GM12878 (cell line): ENCODE data around the gene P2RX6. TPM values are rescaled to one million over a fixed set of nuclear protein-coding genes. Genes with fewer than 3 reads are reported as not detected.

Experiments
- BRCA1 ChIP-seq: IDR thresholded peaks from 2 replicates; pipeline ENCODE4 v1.6.1; 2011; ENCODE audit warnings: low read depth, low read length, improper control_type of control experiment
- EZH2 ChIP-seq: IDR thresholded peaks from 2 replicates; pipeline ENCODE4 v1.6.1; 2012; ENCODE audit warnings: low read depth, mild to moderate bottlenecking, control low read depth, inconsistent platforms, low read length, borderline replicate concordance; ENCODE audit not compliant: control insufficient read depth
- FOXK2 ChIP-seq: fragments of 450-650 bp; IDR thresholded peaks from 2 replicates; pipeline ENCODE4 v1.6.1; 2017; ENCODE audit warnings: mild to moderate bottlenecking, moderate library complexity
- FOXM1 ChIP-seq: IDR thresholded peaks from 2 replicates; pipeline ENCODE4 v1.6.1; 2012; ENCODE audit warnings: low read depth, mild to moderate bottlenecking, inconsistent platforms, low read length, moderate library complexity
- GATAD2B ChIP-seq: fragments of 450-650 bp; conservative IDR thresholded peaks from 2 replicates; pipeline ENCODE4 v1.6.1; 2017; ENCODE audit warnings: low read depth, mild to moderate bottlenecking, moderate library complexity
- HDGF ChIP-seq: fragments of 450-650 bp; IDR thresholded peaks from 2 replicates; pipeline ENCODE4 v1.6.1; 2016; ENCODE audit warnings: antibody characterized with exemption
- PML ChIP-seq: IDR thresholded peaks from 2 replicates; pipeline ENCODE4 v1.6.1; 2012; ENCODE audit warnings: low read length, inconsistent platforms
- RELA ChIP-seq: fragments of 450-650 bp; IDR thresholded peaks from 2 replicates; pipeline ENCODE4 v1.8.0; 2014; ENCODE audit warnings: borderline replicate concordance; ENCODE audit not compliant: partially characterized antibody
- RFX5 ChIP-seq: IDR thresholded peaks from 2 replicates; pipeline ENCODE4 v1.6.1; 2011; ENCODE audit warnings: low read depth, low read length, improper control_type of control experiment
- SIN3A ChIP-seq: IDR thresholded peaks from 2 replicates; pipeline ENCODE4 v1.6.1; 2012; ENCODE audit warnings: low read depth, low read length, improper control_type of control experiment
- SMAD1 ChIP-seq: fragments of 450-650 bp; IDR thresholded peaks from 2 replicates; pipeline ENCODE4 v1.6.1; 2018; ENCODE audit warnings: mild to moderate bottlenecking, low read depth; ENCODE audit not compliant: partially characterized antibody
- polyA plus RNA-seq, 11 experiments: library from polyadenylated mRNA; depleted of rRNA in 4 of 11; unstranded in 6 of 11; stranded (reverse) in 5 of 11; fragments of >200 nt; fragmentation: Nextera tagmentation in 4 of 11; fragmentation: Illumina TruSeq in 1 of 11; extraction: Ambion mirVana in 4 of 11; extraction: Trizol in 1 of 11; gene quantifications; 1 replicate in 1 of 11; 2 replicates in 10 of 11; pipeline versions ENCODE4 v1.2.1 to v1.2.3, GENCODE V29; 2011 to 2016; ENCODE audit warnings: inconsistent platforms in 2 of 11, missing spikeins in 2 of 11, low read depth in 1 of 11
- total RNA-seq, 4 experiments: library from RNA; depleted of rRNA in 3 of 4; stranded (reverse); fragments of >200 nt in 3 of 4; fragmentation: Illumina TruSeq in 1 of 4; extraction: Trizol in 1 of 4; gene quantifications; 2 replicates each; pipeline versions ENCODE4 v1.2.1 to v1.2.3, GENCODE V29; 2013 to 2021
- TF ChIP-seq, protein P1 (sequence below): fragments of 450-650 bp; IDR thresholded peaks from 2 replicates; pipeline ENCODE4 v1.6.1; 2016; ENCODE audit warnings: mild to moderate bottlenecking, moderate library complexity, borderline replicate concordance

Gene P2RX6
- total and polyA plus RNA-seq, 10 of the 15 experiments (the other 5 are each of a cell fraction or from before 2014, with no cell fraction given) = 0.03 to 0.21 (median 0.07) TPM; not detected in 5

DNA sequence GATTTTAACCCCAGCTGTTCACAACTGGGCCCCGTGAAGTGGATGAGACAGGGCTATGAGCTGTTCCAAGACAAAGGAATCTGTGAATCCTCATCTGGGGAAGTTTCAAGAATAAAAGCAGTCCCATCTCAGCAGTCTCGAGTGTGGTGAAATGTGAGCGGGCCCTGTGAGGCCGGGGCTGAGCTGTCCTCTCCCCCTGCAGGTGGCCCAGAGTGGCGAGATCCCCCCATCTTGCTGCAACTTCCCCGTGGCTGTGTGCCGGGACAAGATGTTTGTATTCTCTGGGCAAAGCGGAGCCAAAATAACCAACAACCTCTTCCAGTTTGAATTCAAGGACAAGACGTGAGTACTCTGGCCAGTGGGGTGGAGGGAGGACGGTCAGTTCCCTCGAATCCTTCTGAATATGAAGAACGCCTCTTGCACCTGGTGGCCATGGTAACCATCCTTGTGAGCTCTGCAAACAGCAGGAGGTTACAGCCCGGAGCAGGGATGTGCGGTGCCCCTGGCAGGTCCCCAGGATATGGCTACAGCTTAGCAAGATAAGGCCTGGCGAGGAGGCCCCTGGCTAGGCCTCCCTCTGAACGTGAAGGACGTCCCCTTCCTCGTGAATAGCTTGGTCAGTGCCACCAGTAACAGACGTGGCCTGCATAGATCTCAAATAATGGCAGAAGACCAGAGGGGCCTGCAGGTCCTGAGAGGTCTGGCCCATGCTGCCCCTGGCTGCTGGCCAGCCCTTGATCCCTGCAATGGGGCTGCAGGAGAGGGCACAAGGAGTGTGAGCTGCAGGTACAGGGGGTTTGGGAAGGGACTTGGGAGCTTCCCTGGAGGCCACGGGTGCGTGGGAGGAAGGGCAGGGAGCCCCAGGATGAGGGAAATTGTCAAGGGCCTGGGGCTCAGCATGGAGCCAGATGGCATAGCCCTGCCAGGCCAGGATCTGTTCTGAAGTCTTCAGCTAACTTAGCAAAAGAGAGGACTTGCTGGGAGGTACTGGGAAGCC lies 24.5 kb upstream of the P2RX6 start (continued):
- TF ChIP-seq, protein P1, sequence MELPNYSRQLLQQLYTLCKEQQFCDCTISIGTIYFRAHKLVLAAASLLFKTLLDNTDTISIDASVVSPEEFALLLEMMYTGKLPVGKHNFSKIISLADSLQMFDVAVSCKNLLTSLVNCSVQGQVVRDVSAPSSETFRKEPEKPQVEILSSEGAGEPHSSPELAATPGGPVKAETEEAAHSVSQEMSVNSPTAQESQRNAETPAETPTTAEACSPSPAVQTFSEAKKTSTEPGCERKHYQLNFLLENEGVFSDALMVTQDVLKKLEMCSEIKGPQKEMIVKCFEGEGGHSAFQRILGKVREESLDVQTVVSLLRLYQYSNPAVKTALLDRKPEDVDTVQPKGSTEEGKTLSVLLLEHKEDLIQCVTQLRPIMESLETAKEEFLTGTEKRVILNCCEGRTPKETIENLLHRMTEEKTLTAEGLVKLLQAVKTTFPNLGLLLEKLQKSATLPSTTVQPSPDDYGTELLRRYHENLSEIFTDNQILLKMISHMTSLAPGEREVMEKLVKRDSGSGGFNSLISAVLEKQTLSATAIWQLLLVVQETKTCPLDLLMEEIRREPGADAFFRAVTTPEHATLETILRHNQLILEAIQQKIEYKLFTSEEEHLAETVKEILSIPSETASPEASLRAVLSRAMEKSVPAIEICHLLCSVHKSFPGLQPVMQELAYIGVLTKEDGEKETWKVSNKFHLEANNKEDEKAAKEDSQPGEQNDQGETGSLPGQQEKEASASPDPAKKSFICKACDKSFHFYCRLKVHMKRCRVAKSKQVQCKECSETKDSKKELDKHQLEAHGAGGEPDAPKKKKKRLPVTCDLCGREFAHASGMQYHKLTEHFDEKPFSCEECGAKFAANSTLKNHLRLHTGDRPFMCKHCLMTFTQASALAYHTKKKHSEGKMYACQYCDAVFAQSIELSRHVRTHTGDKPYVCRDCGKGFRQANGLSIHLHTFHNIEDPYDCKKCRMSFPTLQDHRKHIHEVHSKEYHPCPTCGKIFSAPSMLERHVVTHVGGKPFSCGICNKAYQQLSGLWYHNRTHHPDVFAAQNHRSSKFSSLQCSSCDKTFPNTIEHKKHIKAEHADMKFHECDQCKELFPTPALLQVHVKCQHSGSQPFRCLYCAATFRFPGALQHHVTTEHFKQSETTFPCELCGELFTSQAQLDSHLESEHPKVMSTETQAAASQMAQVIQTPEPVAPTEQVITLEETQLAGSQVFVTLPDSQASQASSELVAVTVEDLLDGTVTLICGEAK = no peak
- TF ChIP-seq HDGF (no peak), SMAD1 (no peak), PML (no peak), BRCA1 (no peak), EZH2 (no peak), FOXM1 (no peak), RELA (no peak), GATAD2B (no peak), FOXK2 (no peak), RFX5 (no peak), SIN3A (no peak)
- TF ChIP-seq, all 136 proteins: peak for 0
